OCI-LY1 (cell line): Measurements from ENCODE around the gene BBC3.
"Not testable (repeated sequence)": the region's sequence is repeated elsewhere in the genome, so short reads cannot be mapped to it uniquely, and the experiment has no call there.

Source experiments
- H2AFZ ChIP-seq: fragments of 200-600 bp; sonication (generic), shearing (Covaris generic); 2 replicates; pipeline ENCODE4 v1.6.0; 2014; ENCODE audit warnings: antibody characterized with exemption, mild to moderate bottlenecking, low read length
- H3F3A ChIP-seq: fragments of 200-600 bp; sonication (generic), shearing (Covaris generic); 2 replicates; pipeline ENCODE4 v1.6.0; 2014; ENCODE audit warnings: mild to moderate bottlenecking, antibody characterized with exemption, low read length, moderate library complexity; ENCODE audit not compliant: insufficient read depth
- H3K27ac ChIP-seq: fragments of 200-600 bp; sonication (generic); 2 replicates; pipeline ENCODE4 v1.5.1; 2014; ENCODE audit warnings: low read length, mixed run types, mild to moderate bottlenecking, low read depth; ENCODE audit not compliant: poor library complexity, severe bottlenecking
- H3K27me3 ChIP-seq: fragments of 200-600 bp; sonication (generic); 2 replicates; pipeline ENCODE4 v1.6.0; 2014; ENCODE audit warnings: antibody characterized with exemption, mild to moderate bottlenecking, low read length, moderate library complexity; ENCODE audit not compliant: insufficient read depth
- H3K36me3 ChIP-seq: fragments of 200-600 bp; sonication (generic); 2 replicates; pipeline ENCODE4 v1.6.1; 2014; ENCODE audit warnings: mild to moderate bottlenecking, antibody characterized with exemption, low read length, moderate library complexity, mixed read lengths; ENCODE audit not compliant: insufficient read depth
- H3K4me1 ChIP-seq: fragments of 200-600 bp; sonication (generic); 2 replicates; pipeline ENCODE4 v1.5.1; 2014; ENCODE audit warnings: mild to moderate bottlenecking, low read length, moderate library complexity; ENCODE audit not compliant: insufficient read depth, severe bottlenecking
- H3K4me2 ChIP-seq: fragments of 200-600 bp; sonication (generic), shearing (Covaris generic); 2 replicates; pipeline ENCODE4 v1.6.1; 2014; ENCODE audit warnings: low read length
- H3K4me3 ChIP-seq: fragments of 200-600 bp; sonication (generic); 2 replicates; pipeline ENCODE4 v1.5.1; 2014; ENCODE audit warnings: low read length, low read depth, mild to moderate bottlenecking, mixed read lengths; ENCODE audit not compliant: poor library complexity, severe bottlenecking
- H3K79me2 ChIP-seq: fragments of 200-600 bp; shearing (Covaris generic); 2 replicates; pipeline ENCODE4 v1.6.1; 2016; ENCODE audit warnings: mixed run types, low read length, mixed read lengths; ENCODE audit not compliant: insufficient read depth
- H3K9ac ChIP-seq: fragments of 200-600 bp; sonication (generic), shearing (Covaris generic); 2 replicates; pipeline ENCODE4 v1.6.1; 2014; ENCODE audit warnings: mild to moderate bottlenecking, low read length, mixed read lengths
- H3K9me2 ChIP-seq: fragments of 200-600 bp; sonication (generic), shearing (Covaris generic); 2 replicates; pipeline ENCODE4 v1.6.1; 2014; ENCODE audit warnings: low read depth, mild to moderate bottlenecking, low read length, mixed read lengths
- H3K9me3 ChIP-seq: fragments of 200-600 bp; shearing (Covaris generic); 2 replicates; pipeline ENCODE4 v1.6.1; 2014; ENCODE audit warnings: low read length, mixed read lengths
- H4K20me1 ChIP-seq: fragments of 200-600 bp; sonication (generic), shearing (Covaris generic); 2 replicates; pipeline ENCODE4 v1.6.0; 2016; ENCODE audit warnings: mild to moderate bottlenecking, low read length; ENCODE audit not compliant: insufficient read depth
- EZH2 ChIP-seq: fragments of 200-600 bp; sonication (generic), shearing (Covaris generic); IDR thresholded peaks from 2 replicates; pipeline ENCODE4 v1.8.0; 2017; ENCODE audit warnings: borderline replicate concordance, mixed run types, mild to moderate bottlenecking, antibody characterized with exemption, low read length, moderate library complexity, mixed read lengths
- TF ChIP-seq, protein P1 (sequence below): fragments of 200-600 bp; sonication (generic), shearing (Covaris generic); IDR thresholded peaks from 2 replicates; pipeline ENCODE4 v1.5.1; 2017; ENCODE audit warnings: mild to moderate bottlenecking, antibody characterized with exemption, low read length, moderate library complexity, mixed read lengths

Gene BBC3

GRCh38 chr19:47230921-47231214, at the start of gene BBC3:
BBC3 (minus strand) TSS chr19:47231199; CDS start chr19:47228431, 2,768 bp downstream.
- H3K27me3 ChIP-seq = no peaks in the 10 kb centered on the region
- H3K4me3 ChIP-seq = peak within 1 kb of the TSS; percentile 95
- H3K4me1 ChIP-seq = peaks cover 54% of the 10 kb centered on the region
- H3K4me2 ChIP-seq = peak within 1 kb of the TSS; percentile 83
- no peaks in the 10 kb centered on the region for H3K36me3 ChIP-seq
- H4K20me1 ChIP-seq = no peaks in the 10 kb centered on the region
- TF ChIP-seq, protein P1, sequence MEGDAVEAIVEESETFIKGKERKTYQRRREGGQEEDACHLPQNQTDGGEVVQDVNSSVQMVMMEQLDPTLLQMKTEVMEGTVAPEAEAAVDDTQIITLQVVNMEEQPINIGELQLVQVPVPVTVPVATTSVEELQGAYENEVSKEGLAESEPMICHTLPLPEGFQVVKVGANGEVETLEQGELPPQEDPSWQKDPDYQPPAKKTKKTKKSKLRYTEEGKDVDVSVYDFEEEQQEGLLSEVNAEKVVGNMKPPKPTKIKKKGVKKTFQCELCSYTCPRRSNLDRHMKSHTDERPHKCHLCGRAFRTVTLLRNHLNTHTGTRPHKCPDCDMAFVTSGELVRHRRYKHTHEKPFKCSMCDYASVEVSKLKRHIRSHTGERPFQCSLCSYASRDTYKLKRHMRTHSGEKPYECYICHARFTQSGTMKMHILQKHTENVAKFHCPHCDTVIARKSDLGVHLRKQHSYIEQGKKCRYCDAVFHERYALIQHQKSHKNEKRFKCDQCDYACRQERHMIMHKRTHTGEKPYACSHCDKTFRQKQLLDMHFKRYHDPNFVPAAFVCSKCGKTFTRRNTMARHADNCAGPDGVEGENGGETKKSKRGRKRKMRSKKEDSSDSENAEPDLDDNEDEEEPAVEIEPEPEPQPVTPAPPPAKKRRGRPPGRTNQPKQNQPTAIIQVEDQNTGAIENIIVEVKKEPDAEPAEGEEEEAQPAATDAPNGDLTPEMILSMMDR = no peak
- no peak for TF ChIP-seq EZH2
- H3K9me3 ChIP-seq = no peaks in the 10 kb centered on the region
- peak within 1 kb of the TSS; percentile 90 for H3K27ac ChIP-seq
- no peaks in the 10 kb centered on the region for H3K9me2 ChIP-seq
- H2AFZ ChIP-seq = no peak within 1 kb of the TSS
- H3F3A ChIP-seq = peaks cover 14% of the 10 kb centered on the region; the same call in 1 of the 2 replicates
- no peaks in the 10 kb centered on the region for H3K79me2 ChIP-seq
- H3K9ac ChIP-seq = peak within 1 kb of the TSS; percentile 83

GRCh38 chr19:47280183-47280797, 49.3 kb upstream of the BBC3 start:
- Histone ChIP-seq H3K9me2 (no peaks in the 10 kb centered on the region), H3K9ac (no peak overlapping the region), H3K9me3 (no peaks in the 10 kb centered on the region), H3K27ac (no peak overlapping the region), H3K79me2 (no peaks in the 10 kb centered on the region), H3K4me3 (no peak overlapping the region), H3F3A (0 out of 2 replicates have a peak, but pooled peaks cover 4% of the 10 kb centered on the region), H3K4me2 (no peak overlapping the region), H3K27me3 (no peaks in the 10 kb centered on the region), H3K36me3 (peaks cover 11% of the 10 kb centered on the region), H4K20me1 (no peaks in the 10 kb centered on the region), H3K4me1 (peaks cover 11% of the 10 kb centered on the region), H2AFZ (no peak overlapping the region)
- TF ChIP-seq, protein P1 = peak; percentile 61
- no peak for TF ChIP-seq EZH2

DNA sequence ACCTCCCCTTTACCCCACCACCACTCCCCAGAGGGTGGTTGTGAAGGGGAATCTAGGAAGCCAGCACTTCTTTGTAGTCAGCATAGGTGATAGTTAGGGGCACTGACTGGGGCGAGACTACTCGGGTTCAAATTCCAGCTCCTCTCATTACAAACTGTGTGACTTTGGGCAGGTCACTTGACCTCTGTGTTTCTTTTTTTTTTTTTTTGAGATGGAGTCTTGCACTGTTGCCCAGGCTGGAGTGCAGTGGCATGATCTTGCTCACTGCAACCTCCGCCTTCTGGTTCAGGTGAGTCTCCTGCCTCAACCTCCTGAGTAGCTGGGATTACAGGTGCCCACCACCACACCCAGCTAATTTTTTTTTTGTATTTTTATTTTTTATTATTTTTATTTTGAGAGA, 45.5 kb upstream of the BBC3 start:
- H3K9me3 ChIP-seq, H3K9ac ChIP-seq, H3K9me2 ChIP-seq, H3K4me2 ChIP-seq, H3F3A ChIP-seq, H3K79me2 ChIP-seq, H2AFZ ChIP-seq, H3K4me3 ChIP-seq, H3K27ac ChIP-seq, H3K27me3 ChIP-seq, H4K20me1 ChIP-seq: not testable (repeated sequence)
- Histone ChIP-seq H3K36me3 (peaks cover 13% of the 10 kb centered on the region), H3K4me1 (peaks cover 19% of the 10 kb centered on the region)

DNA sequence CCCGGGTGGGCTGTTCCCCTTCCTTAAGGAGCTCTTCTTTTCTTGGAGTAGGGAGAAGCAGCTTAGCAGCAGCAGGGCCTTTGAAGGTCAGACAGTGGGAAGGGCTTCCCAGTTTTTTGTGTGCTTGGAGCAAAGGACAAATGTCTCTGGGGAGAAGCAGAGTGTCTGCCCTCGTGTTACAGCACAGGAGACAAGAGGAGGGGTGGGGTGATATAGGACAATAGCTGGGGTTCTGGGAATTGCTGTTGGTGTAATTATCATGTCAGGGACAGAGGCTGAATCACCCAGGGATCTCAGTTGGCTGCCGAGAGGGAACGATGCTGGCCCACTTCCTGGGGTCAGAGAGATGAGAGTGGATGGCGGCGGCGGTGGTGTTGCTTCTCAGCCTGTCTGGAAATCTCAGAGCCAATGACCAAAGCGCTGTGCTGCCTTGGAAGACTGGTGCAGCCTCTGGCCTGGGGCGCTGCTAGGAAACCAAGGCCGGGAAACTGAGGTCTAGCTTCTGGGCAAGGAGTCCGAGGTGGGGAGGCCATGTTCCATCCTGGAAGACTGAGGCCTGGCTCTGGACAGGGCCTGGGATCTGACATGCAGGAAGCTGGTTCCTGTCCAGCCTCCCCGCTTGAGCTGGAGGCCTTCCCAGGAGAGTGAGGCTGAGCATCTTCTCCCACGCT, 44.9 kb upstream of the BBC3 start:
- peaks cover 15% of the 10 kb centered on the region for H3K36me3 ChIP-seq
- H3K9me2 ChIP-seq = no peaks in the 10 kb centered on the region
- no peaks in the 10 kb centered on the region for H3F3A ChIP-seq
- peak overlapping the region; percentile 60; the same call in 1 of the 2 replicates for H3K9ac ChIP-seq
- H3K27me3 ChIP-seq = no peaks in the 10 kb centered on the region
- peaks cover 19% of the 10 kb centered on the region for H3K4me1 ChIP-seq
- H3K79me2 ChIP-seq = no peaks in the 10 kb centered on the region
- no peaks in the 10 kb centered on the region for H4K20me1 ChIP-seq
- no peak overlapping the region for H3K27ac ChIP-seq
- TF ChIP-seq, protein P1 = no peak
- TF ChIP-seq EZH2 = no peak
- H3K9me3 ChIP-seq = no peaks in the 10 kb centered on the region
- peak overlapping the region; percentile 92 for H3K4me2 ChIP-seq
- H3K4me3 ChIP-seq = peak overlapping the region; percentile 67
- H2AFZ ChIP-seq = no peak overlapping the region
